ENCODE measurements around the gene ANTKMT. TPM values are rescaled to one million over a fixed set of nuclear protein-coding genes. Genes with fewer than 3 reads are reported as not detected.
"Not testable (repeated sequence)": the region's sequence is repeated elsewhere in the genome, so short reads cannot be mapped to it uniquely, and the experiment has no call there.

ANTKMT gene
- total RNA-seq, 1 experiment from 2014 or later: 55.0 TPM

DNA sequence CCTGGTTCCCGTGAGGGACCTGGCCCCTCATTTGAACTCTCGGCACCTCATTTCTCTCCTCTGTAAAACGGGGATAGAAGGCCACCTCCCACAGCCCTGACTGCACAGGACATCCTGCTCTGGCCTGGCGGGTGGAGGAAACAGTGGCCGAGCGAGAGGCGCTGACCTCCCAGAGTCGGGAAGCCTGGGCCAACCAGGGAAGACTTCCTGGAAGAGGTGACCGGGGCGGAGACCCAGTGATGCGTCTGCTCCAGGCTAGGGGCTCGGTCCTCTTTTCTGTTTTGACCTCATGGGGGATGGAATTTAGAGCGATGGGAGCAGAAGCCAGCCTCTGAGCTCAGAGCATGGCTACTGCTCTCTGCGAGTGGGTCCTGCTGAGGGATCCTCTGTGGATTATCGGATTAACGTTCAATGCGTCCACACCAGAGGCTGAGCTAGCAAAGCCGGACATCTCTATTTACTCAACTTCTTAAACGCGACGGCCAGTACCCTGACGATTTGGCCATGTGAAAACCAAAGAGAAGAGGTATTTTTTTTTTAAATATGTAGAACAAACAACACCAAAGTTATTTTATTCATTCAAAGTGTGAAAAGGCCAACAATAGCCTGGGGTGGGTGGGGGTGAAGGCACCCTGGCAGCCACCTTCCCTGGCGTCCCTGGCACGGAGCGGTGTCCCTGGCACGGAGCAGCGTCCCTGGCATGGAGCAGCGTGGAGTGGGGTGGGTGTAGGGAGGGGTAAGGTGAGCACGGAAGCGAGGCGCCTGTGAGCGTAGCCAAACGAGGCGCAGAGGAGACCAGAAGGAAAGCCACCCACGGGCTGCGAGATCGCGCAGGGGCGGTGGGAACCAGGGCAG, 30.4 kb downstream of the ANTKMT start:
- Histone ChIP-seq H3K4me3 (no peak overlapping the region), H3K27me3 (ENCODE audit: insufficient read depth, low read depth) (no peaks in the 10 kb centered on the region), H3K9me3 (ENCODE audit: insufficient read depth, low read depth) (no peaks in the 10 kb centered on the region), H3K79me2 (ENCODE audit: low read depth) (no peaks in the 10 kb centered on the region), H3K36me3 (ENCODE audit: low read depth) (no peaks in the 10 kb centered on the region), H3F3A (ENCODE audit: insufficient read depth, low read depth) (peaks cover 7% of the 10 kb centered on the region; the same call in 1 of the 2 replicates), H2AFZ (no peak overlapping the region), H3K27ac (no peak overlapping the region), H3K9me2 (ENCODE audit: insufficient read depth) (no peaks in the 10 kb centered on the region), H4K20me1 (ENCODE audit: insufficient read depth) (no peaks in the 10 kb centered on the region; the same call in 1 of the 2 replicates), H3K4me1 (replicated peaks; ENCODE audit: insufficient read depth) (no peaks in the 10 kb centered on the region), H3K4me2 (no peak overlapping the region)
- no peak for DNase-seq
- CTCF ChIA-PET: interaction anchor here (0.6 kb wide), 1 partner anchor 10 kb away, joined by 4 read pairs; no protein-coding TSS in a partner anchor
- no TSS peak for BruUV-seq (replicated peaks)
- POLR2A ChIA-PET (ENCODE audit: unreplicated experiment): no interaction called here
- intact Hi-C loops (cut with micrococcal nuclease; ENCODE audit: unreplicated experiment): no loop called here
- TF ChIP-seq EZH2 (IDR thresholded peaks at IDR 0.05; ENCODE audit: low read depth): no peak
- TF ChIP-seq, protein P1, sequence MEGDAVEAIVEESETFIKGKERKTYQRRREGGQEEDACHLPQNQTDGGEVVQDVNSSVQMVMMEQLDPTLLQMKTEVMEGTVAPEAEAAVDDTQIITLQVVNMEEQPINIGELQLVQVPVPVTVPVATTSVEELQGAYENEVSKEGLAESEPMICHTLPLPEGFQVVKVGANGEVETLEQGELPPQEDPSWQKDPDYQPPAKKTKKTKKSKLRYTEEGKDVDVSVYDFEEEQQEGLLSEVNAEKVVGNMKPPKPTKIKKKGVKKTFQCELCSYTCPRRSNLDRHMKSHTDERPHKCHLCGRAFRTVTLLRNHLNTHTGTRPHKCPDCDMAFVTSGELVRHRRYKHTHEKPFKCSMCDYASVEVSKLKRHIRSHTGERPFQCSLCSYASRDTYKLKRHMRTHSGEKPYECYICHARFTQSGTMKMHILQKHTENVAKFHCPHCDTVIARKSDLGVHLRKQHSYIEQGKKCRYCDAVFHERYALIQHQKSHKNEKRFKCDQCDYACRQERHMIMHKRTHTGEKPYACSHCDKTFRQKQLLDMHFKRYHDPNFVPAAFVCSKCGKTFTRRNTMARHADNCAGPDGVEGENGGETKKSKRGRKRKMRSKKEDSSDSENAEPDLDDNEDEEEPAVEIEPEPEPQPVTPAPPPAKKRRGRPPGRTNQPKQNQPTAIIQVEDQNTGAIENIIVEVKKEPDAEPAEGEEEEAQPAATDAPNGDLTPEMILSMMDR (conservative IDR thresholded peaks at IDR 0.05): no peak

DNA sequence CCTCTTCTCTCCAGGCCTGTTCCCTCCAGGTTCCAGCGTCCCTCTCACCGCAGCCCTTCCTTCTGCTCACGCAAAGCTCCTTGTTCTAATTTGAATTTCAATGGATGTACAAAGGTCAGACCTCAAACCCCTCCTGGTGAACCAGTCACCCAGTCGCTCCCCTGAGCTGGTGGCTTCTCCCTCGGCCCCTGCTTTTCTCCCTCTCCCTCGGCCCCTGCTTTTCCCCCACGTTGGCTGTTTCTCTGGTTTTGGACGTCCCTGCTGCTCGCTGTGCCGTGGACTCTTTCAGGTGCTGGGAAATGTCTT, 31.0 kb downstream of the ANTKMT start:
- H3K4me3 ChIP-seq: no peak overlapping the region
- no peak for TF ChIP-seq EZH2 (IDR thresholded peaks at IDR 0.05; ENCODE audit: low read depth)
- TF ChIP-seq, protein P1 (conservative IDR thresholded peaks at IDR 0.05): no peak
- no peaks in the 10 kb centered on the region for H3K27me3 ChIP-seq (ENCODE audit: insufficient read depth, low read depth)
- intact Hi-C loops (cut with micrococcal nuclease; ENCODE audit: unreplicated experiment): no loop called here
- DNase-seq: no peak
- BruUV-seq (replicated peaks): no TSS peak
- H3F3A ChIP-seq (ENCODE audit: insufficient read depth, low read depth): peaks cover 7% of the 10 kb centered on the region; the same call in 1 of the 2 replicates
- H3K79me2 ChIP-seq (ENCODE audit: low read depth): no peaks in the 10 kb centered on the region
- no peak overlapping the region for H2AFZ ChIP-seq
- CTCF ChIA-PET: interaction anchor here (0.6 kb wide), 1 partner anchor 11 kb away, joined by 4 read pairs; no protein-coding TSS in a partner anchor
- H3K9me3 ChIP-seq (ENCODE audit: insufficient read depth, low read depth): no peaks in the 10 kb centered on the region
- H3K4me1 ChIP-seq (replicated peaks; ENCODE audit: insufficient read depth): no peaks in the 10 kb centered on the region
- H4K20me1 ChIP-seq (ENCODE audit: insufficient read depth): no peaks in the 10 kb centered on the region; the same call in 1 of the 2 replicates
- H3K9me2 ChIP-seq (ENCODE audit: insufficient read depth): no peaks in the 10 kb centered on the region
- H3K36me3 ChIP-seq (ENCODE audit: low read depth): no peaks in the 10 kb centered on the region
- POLR2A ChIA-PET (ENCODE audit: unreplicated experiment): no interaction called here
- no peak overlapping the region for H3K4me2 ChIP-seq
- H3K27ac ChIP-seq: no peak overlapping the region

DNA sequence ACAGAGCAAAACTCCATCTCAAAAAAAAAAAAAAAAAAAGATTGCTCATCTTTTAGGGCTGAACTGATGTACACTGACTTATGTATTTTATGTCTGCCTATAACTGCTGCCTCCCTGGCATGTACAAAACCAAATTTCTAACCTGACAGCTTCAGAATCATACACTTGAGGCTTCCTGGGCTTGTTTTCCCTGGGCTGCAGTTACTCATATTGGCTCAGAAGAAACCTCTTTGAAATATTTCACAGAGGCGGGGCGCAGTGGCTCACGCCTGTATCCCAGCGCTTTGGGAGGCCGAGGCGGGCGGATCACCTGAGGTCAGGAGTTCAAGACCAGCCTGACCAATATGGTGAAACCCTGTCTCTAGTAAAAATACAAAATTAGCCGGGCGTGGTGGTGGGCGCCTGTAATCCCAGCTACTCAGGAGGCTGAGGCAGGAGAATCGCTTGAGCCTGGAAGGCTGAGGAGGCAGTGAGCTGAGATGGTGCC, 33.2 kb downstream of the ANTKMT start:
- H3K9me3 ChIP-seq (ENCODE audit: insufficient read depth, low read depth); H3K9me2 ChIP-seq (ENCODE audit: insufficient read depth); H4K20me1 ChIP-seq (ENCODE audit: insufficient read depth); H2AFZ ChIP-seq; DNase-seq; H3K4me2 ChIP-seq; H3F3A ChIP-seq (ENCODE audit: insufficient read depth, low read depth); BruUV-seq (replicated peaks); H3K27ac ChIP-seq; CTCF ChIA-PET; POLR2A ChIA-PET (ENCODE audit: unreplicated experiment); intact Hi-C loops (cut with micrococcal nuclease; ENCODE audit: unreplicated experiment); H3K79me2 ChIP-seq (ENCODE audit: low read depth); H3K36me3 ChIP-seq (ENCODE audit: low read depth); H3K4me1 ChIP-seq (replicated peaks; ENCODE audit: insufficient read depth); H3K27me3 ChIP-seq (ENCODE audit: insufficient read depth, low read depth); H3K4me3 ChIP-seq: not testable (repeated sequence)

Data from PC-9 (cell line).